Measurements from ENCODE around the gene SERPINE1. TPM values are rescaled to one million over a fixed set of nuclear protein-coding genes. Genes with fewer than 3 reads are reported as not detected.
"Not testable (repeated sequence)": the region's sequence is repeated elsewhere in the genome, so short reads cannot be mapped to it uniquely, and the experiment has no call there.

SERPINE1 gene
- total RNA-seq, 4 donors from 2014 or later: 36.4 to 861 (median 118) TPM

DNA sequence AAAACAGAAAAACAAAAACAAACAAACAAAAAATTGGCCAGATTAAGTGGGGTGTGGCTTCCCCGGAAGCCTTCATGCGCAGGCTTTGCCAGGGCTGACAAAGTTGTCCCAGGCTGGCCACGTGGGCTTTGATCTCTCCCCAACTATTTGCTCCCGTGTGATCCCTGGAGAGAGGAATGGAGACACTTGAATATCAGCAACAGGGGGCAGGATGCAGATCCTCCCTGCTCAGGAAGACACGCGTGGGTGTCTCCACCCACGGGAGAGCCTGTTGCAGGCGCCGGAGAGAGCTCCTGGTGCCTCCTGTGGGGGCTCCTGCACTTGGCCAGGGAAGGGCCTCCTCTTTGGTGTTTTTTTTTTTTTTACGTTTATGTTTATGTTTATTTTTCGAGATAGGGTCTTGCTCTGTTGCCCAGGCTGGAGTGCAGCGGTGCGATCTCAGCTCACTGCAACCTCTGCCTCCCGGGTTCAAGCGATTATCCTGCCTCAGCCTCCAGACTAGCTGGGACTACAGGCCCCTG, 22.7 kb upstream of the SERPINE1 start:
- DNase-seq (ENCODE audit: low spot score): no peak
- no peak for ATAC-seq (ENCODE audit: low FRiP score)
- no peak for TF ChIP-seq CTCF (IDR thresholded peaks at IDR 0.05)

DNA sequence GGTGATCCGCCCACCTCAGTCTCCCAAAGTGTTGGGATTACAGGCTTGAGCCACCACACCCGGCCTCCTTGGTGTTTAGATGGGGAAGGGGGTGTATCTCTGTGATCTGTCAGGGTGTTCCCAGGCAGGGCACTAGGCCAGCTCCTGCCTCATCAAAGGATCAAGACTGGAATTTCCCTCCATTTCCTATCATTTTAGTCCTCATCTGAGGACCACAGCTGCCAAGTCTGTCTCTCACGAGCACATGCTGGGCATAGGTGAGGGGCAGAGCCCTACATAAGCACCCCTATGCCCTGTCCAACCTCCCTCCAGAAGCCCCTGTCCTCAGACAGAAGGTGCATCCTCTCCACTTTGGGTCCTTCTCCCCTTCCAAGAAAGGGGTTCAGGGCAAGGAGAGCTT, 22.1 kb upstream of the SERPINE1 start:
- DNase-seq (ENCODE audit: low spot score) (no peak), ATAC-seq (ENCODE audit: low FRiP score) (no peak)
- TF ChIP-seq CTCF (IDR thresholded peaks at IDR 0.05): no peak

DNA sequence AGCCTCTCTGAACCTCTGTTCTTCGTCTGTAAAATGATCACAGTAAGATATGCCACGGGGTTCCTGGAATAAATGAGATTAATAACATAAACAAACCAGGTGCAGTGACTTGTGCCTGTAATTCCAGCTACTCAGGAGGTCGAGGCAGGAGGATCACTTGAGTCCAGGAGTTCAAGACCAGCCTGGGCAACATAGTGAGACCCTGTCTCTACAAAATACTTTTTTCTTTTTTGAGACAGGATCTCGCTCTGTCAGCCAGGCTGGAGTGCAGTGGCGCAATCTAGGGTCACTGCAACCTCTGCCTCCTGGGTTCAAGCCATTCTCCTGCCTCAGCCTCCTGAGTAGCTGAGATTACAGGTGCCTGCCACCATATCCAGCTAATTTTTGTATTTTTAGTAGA, 21.7 kb upstream of the SERPINE1 start:
- not testable (repeated sequence) for DNase-seq (ENCODE audit: low spot score); ATAC-seq (ENCODE audit: low FRiP score)

DNA sequence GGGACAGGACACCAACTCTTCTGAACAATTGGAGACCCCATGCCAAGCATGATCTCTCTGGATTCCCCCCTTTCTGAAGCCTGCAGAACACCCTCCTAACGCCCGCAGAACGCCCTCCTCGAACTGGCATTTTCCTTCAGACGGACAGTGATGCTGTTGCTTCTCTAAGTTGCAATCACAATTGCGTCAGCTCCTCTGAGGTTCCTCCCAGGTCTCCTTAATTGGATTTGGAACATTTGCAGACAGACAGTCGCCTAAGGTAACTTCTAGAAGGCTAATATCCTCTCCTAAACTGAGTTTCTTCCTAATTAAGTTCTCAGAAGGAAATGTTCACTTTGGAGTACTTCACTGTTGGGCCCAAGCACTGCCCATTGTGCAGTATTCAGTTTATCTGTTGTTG, 20.5 kb upstream of the SERPINE1 start:
- no peak for TF ChIP-seq CTCF (IDR thresholded peaks at IDR 0.05)
- DNase-seq (ENCODE audit: low spot score): no peak

GRCh38 chr7:101108330-101108857, 18.5 kb upstream of the SERPINE1 start:
- ATAC-seq (ENCODE audit: low FRiP score) (no peak), DNase-seq (ENCODE audit: low spot score) (no peak)
- TF ChIP-seq CTCF (IDR thresholded peaks at IDR 0.05): no peak

More for the DNA sequence above, 20.5 kb upstream of the SERPINE1 start:
- ATAC-seq (ENCODE audit: low FRiP score): no peak

- no peak for ATAC-seq (ENCODE audit: low FRiP score)
- DNase-seq (ENCODE audit: low spot score): no peak
- TF ChIP-seq CTCF (IDR thresholded peaks at IDR 0.05): no peak
Measured at GRCh38 chr7:101108961-101109360, 17.9 kb upstream of the SERPINE1 start.

DNA sequence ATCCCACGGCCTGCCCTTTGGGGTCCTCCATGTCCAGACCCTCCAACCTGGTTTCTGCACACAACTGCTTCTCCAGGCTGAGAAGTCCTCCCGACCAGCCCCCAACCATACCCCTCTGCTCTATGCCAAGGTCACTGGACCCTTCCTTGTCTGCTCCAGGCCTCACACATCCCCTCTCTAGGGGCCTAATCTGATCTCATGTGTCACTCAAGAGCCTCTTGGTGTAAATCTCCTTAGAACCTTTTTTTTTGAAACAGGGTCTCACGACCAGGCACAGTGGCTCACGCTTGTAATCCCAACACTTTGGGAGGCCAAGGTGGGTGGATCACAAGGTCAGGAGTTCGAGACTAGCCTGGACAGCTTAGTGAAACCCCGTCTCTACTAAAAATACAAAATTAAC, 17.5 kb upstream of the SERPINE1 start:
- ATAC-seq (ENCODE audit: low FRiP score): no peak
- DNase-seq (ENCODE audit: low spot score): no peak
- TF ChIP-seq CTCF (IDR thresholded peaks at IDR 0.05): no peak
